Measurements from ENCODE around the gene TRAPPC2.
"Not testable (repeated sequence)": the region's sequence is repeated elsewhere in the genome, so short reads cannot be mapped to it uniquely, and the experiment has no call there.

TRAPPC2 gene

DNA sequence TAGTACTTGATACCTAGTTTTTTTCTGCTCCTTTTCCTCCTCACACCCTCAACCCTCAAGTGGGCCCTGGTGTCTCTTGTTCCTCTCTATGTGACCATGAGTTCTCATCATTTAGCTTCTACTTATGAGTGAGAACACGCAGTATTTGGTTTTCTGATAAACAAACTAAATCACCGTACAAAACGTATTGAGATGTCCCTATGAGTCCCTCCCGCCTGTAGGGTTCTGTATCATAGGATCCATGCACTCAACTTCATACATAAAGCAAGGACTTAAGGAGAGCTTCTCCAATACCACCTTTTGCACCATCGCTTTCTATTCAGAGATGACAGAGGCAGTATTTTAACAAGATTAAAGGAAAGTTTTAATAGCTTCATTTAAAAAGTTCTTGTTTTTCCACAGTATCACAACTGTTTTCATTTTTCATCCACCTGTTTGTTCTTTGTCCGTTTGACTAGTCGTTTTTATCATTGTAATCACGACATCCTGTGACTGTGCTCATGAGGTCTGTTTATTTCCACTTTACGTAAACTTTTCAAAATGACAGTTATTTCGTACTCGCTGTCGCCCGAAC is 45.9 kb downstream of the TRAPPC2 start:
- H3K4me3 ChIP-seq (ENCODE audit: low read length) = peak overlapping the region; percentile 95
- DNase-seq (ENCODE audit: low read depth) = no peak
- TF ChIP-seq, protein P1, sequence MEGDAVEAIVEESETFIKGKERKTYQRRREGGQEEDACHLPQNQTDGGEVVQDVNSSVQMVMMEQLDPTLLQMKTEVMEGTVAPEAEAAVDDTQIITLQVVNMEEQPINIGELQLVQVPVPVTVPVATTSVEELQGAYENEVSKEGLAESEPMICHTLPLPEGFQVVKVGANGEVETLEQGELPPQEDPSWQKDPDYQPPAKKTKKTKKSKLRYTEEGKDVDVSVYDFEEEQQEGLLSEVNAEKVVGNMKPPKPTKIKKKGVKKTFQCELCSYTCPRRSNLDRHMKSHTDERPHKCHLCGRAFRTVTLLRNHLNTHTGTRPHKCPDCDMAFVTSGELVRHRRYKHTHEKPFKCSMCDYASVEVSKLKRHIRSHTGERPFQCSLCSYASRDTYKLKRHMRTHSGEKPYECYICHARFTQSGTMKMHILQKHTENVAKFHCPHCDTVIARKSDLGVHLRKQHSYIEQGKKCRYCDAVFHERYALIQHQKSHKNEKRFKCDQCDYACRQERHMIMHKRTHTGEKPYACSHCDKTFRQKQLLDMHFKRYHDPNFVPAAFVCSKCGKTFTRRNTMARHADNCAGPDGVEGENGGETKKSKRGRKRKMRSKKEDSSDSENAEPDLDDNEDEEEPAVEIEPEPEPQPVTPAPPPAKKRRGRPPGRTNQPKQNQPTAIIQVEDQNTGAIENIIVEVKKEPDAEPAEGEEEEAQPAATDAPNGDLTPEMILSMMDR (conservative IDR thresholded peaks at IDR 0.05; ENCODE audit: low read depth, low read length) = no peak

DNA sequence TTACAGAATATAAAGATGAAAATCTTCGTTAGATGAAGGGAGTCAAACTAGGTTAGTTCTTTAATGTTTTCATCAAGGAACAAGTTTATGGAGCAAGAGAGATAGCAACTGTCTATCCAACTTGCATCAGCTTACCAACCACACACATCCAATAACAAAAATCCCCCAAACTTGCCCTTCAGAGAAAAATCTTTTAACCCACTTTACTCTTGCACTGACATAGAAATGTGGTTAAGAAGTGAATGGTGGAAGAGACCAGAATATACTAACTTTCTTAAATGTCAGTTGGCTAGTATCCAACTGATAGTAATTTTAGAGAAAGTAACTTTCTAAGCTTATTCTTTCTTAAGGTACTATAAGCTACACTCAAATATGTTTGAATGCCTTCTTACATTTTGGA is 47.2 kb downstream of the TRAPPC2 start:
- TF ChIP-seq, protein P1 (conservative IDR thresholded peaks at IDR 0.05; ENCODE audit: low read depth, low read length) = no peak
- DNase-seq (ENCODE audit: low read depth) = no peak
- H3K4me3 ChIP-seq (ENCODE audit: low read length) = no peak overlapping the region

DNA sequence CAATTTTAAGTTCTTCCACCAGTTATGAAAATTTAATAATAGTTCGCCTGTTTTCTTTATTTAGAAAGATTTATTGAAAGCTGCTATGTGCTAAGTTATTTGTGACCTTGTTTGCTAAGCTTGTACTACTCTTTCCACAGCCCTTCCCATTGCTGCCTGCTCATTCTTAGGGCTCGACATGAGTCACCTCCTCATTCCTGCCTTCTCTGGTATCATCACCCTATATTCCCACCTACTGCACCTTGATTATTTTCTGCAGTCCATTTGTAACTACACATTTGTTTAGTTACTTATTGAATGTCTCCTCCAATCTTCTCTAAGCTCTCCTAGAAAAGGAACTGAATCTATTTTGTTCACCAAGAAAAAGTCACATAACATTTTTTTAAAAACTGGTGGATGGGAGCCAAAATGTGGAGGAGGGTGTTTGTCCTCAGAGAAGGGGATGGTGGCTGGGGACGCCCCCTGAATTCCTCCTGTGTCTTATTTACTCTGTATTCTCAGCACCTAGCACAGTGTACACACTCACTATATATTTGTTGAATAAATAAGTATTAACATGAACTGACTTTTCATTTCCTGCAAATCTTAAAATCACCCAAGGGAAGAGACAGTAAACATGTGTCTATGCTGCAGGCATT is 49.2 kb downstream of the TRAPPC2 start:
- DNase-seq (ENCODE audit: low read depth) = no peak
- TF ChIP-seq, protein P1 (conservative IDR thresholded peaks at IDR 0.05; ENCODE audit: low read depth, low read length) = no peak

DNA sequence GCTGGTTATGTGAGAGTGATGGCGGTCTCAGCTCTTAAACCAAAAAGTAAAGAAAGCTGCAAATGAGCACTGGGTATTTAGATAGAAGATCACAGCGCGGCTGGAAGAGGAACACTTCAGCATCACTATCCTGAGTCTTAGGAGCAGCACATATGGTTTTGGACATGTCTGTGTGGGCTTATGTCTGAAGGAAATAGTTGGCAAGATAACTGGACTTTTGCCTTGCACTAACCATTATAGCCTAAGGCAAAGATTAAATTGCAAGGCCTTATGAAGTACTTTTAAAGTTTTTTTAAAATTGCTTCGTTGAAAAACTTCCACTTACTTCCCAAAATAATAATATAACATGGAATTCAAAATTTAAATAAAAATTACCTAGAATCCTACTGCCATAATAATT is 50.1 kb downstream of the TRAPPC2 start:
- TF ChIP-seq, protein P1 (conservative IDR thresholded peaks at IDR 0.05; ENCODE audit: low read depth, low read length) = no peak
- DNase-seq (ENCODE audit: low read depth) = no peak
- no peak overlapping the region for H3K4me3 ChIP-seq (ENCODE audit: low read length)

More for the DNA sequence above, 49.2 kb downstream of the TRAPPC2 start:
- H3K4me3 ChIP-seq (ENCODE audit: low read length) = no peak overlapping the region

DNA sequence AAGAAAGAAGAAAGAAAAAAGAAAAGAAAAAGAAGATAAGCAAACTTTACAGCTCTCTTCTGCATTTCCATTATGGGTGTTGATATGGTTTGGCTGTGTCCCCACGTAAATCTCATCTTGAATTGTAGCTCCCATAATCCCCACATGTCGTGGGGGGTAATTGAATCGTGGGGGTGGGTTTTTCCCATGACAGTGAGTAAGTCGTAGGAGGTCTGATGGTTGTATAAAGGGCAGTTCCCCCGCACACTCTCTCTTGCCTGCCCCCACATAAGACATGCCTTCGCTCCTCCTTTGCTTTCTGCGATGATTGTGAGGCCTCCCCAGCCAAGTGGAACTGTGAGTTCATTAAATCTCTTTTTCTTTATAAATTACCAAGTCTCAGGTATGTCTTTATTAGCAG is 52.8 kb downstream of the TRAPPC2 start:
- DNase-seq (ENCODE audit: low read depth) = no peak
- no peak overlapping the region for H3K4me3 ChIP-seq (ENCODE audit: low read length)
- TF ChIP-seq, protein P1 (conservative IDR thresholded peaks at IDR 0.05; ENCODE audit: low read depth, low read length) = no peak

DNA sequence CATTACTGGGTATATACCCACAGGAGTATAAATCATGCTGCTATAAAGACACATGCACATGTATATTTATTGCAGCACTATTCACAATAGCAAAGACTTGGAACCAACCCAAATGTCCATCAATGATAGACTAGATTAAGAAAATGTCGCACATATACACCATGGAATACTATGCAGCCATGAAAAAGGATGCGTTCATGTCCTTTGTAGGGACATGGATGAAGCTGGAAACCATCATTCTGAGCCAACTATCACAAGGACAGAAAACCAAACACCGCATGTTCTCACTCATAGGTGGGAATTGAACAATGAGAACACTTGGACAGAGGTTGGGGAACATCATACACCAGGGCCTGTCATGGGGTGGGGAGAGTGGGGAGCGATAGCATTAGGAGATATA is 54.7 kb downstream of the TRAPPC2 start:
- DNase-seq (ENCODE audit: low read depth); H3K4me3 ChIP-seq (ENCODE audit: low read length): not testable (repeated sequence)

DNA sequence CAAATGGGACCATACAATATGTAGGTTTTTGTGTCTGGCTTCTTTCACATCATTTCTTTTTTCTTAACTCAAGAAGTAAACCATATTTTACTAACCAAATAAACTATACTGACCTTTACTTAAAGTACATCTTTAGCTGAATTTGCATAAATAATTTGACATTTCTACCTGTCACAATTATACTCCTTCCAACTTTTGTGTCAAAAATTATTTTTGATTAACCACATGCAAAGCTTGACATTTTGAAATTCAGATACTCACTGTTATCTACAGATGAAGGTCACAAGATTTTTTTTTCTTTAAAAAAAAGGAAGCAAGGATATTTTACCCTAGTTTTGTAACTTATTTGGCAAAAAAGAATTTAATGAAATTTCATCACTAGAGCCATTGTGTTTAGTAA is 57.5 kb downstream of the TRAPPC2 start:
- no peak for DNase-seq (ENCODE audit: low read depth)
- TF ChIP-seq, protein P1 (conservative IDR thresholded peaks at IDR 0.05; ENCODE audit: low read depth, low read length) = no peak

More for the DNA sequence above, 57.5 kb downstream of the TRAPPC2 start:
- no peak overlapping the region for H3K4me3 ChIP-seq (ENCODE audit: low read length)

Data from retinal pigment epithelial cell (primary cell).